A549 (cell line): ENCODE measurements around the gene ACER1. TPM values are rescaled to one million over a fixed set of nuclear protein-coding genes. Genes with fewer than 3 reads are reported as not detected.

ENCODE experiments used
- ATAC-seq, 2 experiments: fragments of 200-7000 bp in 1 of 2; fragments of >200 bp in 1 of 2; cut with Nextera tagmentation in 1 of 2; cut with Tn5 transposase in 1 of 2; 3 replicates each; pipeline versions ENCODE4 v1.8.0 to v1.9.1; 2018 to 2020; ENCODE audit warnings: mild to moderate bottlenecking in 1 of 2, moderate library complexity in 1 of 2
- CTCF ChIA-PET: fragments of 300-600 bp; sonication (Branson Sonifier 250); formaldehyde crosslinking; extraction: SDS; loops from one replicate; lab custom pipeline; 2021; ENCODE audit warnings: antibody characterized with exemption, inconsistent platforms; lab: Yijun Ruan, JAX
- POLR2A ChIA-PET: fragments of 350-600 bp; formaldehyde crosslinking; extraction: SDS; loops from one replicate; lab custom pipeline; 2021; ENCODE audit warnings: antibody characterized with exemption, inconsistent platforms; lab: Yijun Ruan, JAX
- DNase-seq, 2 experiments: peaks; one replicate each; pipeline versions ENCODE4 v3.0.0 to v3.0.0-alpha.2; 2011 to 2016; ENCODE audit warnings: low read depth in 1 of 2, low spot score in 1 of 2
- FAIRE-seq: peaks from 2 replicates; lab custom pipeline; 2011; peaks lifted over from hg19 to GRCh38; lab: Jason Lieb, UNC
- H3K27ac ChIP-seq, 2 experiments: fragments of >200 bp; sonication (Bioruptor Twin); formaldehyde crosslinking; 3 replicates each; pipeline ENCODE4 v1.5.1; 2016 to 2017
- H3K4me1 ChIP-seq: fragments of >200 bp; sonication (Bioruptor Twin); formaldehyde crosslinking; 3 replicates; pipeline ENCODE4 v1.6.1; 2016
- H3K4me2 ChIP-seq: fragments of >200 bp; sonication (Bioruptor Twin); formaldehyde crosslinking; 3 replicates; pipeline ENCODE4 v1.6.1; 2016
- H3K4me3 ChIP-seq: fragments of >200 bp; sonication (Bioruptor Twin); formaldehyde crosslinking; 3 replicates; pipeline ENCODE4 v1.5.1; 2016
- H3K9me3 ChIP-seq: fragments of >200 bp; sonication (Bioruptor Twin); formaldehyde crosslinking; 3 replicates; pipeline ENCODE4 v1.6.1; 2016
- BCL3 ChIP-seq: fragments of >200 bp; sonication (Bioruptor Twin); formaldehyde crosslinking; IDR thresholded peaks from 3 replicates; pipeline ENCODE4 v1.6.1; 2016
- CBX8 ChIP-seq: fragments of 200-600 bp; sonication (generic); IDR thresholded peaks from 2 replicates; pipeline ENCODE4 v1.6.1; 2016
- CHD4 ChIP-seq: fragments of 200-600 bp; sonication (generic); IDR thresholded peaks from 2 replicates; pipeline ENCODE4 v1.6.1; 2016; ENCODE audit warnings: antibody characterized with exemption, mild to moderate bottlenecking, borderline replicate concordance
- EHF ChIP-seq: fragments of 250-450 bp; sonication (Bioruptor Pico); IDR thresholded peaks from 2 replicates; pipeline ENCODE4 v1.5.0; 2020; ENCODE audit warnings: mild to moderate bottlenecking
- FOSB ChIP-seq: fragments of 250-450 bp; sonication (Bioruptor Pico); IDR thresholded peaks from 2 replicates; pipeline ENCODE4 v1.5.0; 2020; ENCODE audit warnings: mild to moderate bottlenecking, moderate library complexity
- FOXS1 ChIP-seq: fragments of 250-450 bp; sonication (Bioruptor Pico); IDR thresholded peaks from 2 replicates; pipeline ENCODE4 v1.5.0; 2020; ENCODE audit warnings: mild to moderate bottlenecking, moderate library complexity
- GATA3 ChIP-seq: IDR thresholded peaks from 2 replicates; pipeline ENCODE4 v1.6.1; 2012; ENCODE audit warnings: borderline replicate concordance
- HEYL ChIP-seq: fragments of 250-450 bp; sonication (Bioruptor Pico); IDR thresholded peaks from 2 replicates; pipeline ENCODE4 v1.8.0; 2021; ENCODE audit warnings: mild to moderate bottlenecking, moderate library complexity
- HOXA7 ChIP-seq: fragments of 250-450 bp; sonication (Bioruptor Pico); IDR thresholded peaks from 2 replicates; pipeline ENCODE4 v1.5.0; 2020; ENCODE audit warnings: mild to moderate bottlenecking, moderate library complexity
- HOXB13 ChIP-seq: fragments of 250-450 bp; sonication (Bioruptor Pico); IDR thresholded peaks from 2 replicates; pipeline ENCODE4 v1.5.0; 2020; ENCODE audit warnings: low read depth, mild to moderate bottlenecking, moderate library complexity
- JUNB ChIP-seq: fragments of >200 bp; sonication (Bioruptor Twin); formaldehyde crosslinking; IDR thresholded peaks from 2 replicates; pipeline ENCODE4 v1.6.1; 2016
- KDM1A ChIP-seq: fragments of 200-600 bp; sonication (generic); IDR thresholded peaks from 2 replicates; pipeline ENCODE4 v1.6.1; 2016; ENCODE audit warnings: low read depth, mild to moderate bottlenecking
- KDM5A ChIP-seq: fragments of 200-600 bp; sonication (generic); IDR thresholded peaks from 2 replicates; pipeline ENCODE4 v1.6.1; 2016; ENCODE audit warnings: antibody characterized with exemption, mild to moderate bottlenecking
- MAFK ChIP-seq: fragments of 450-650 bp; IDR thresholded peaks from 2 replicates; pipeline ENCODE4 v1.6.1; 2014; ENCODE audit not compliant: partially characterized antibody
- NPAS2 ChIP-seq: fragments of 250-450 bp; sonication (Bioruptor Pico); IDR thresholded peaks from 2 replicates; pipeline ENCODE4 v1.8.0; 2022; ENCODE audit warnings: mild to moderate bottlenecking, moderate library complexity, borderline replicate concordance
- REST ChIP-seq: fragments of 200-600 bp; sonication (generic); IDR thresholded peaks from 2 replicates; pipeline ENCODE4 v1.6.1; 2016; ENCODE audit warnings: antibody characterized with exemption, mild to moderate bottlenecking, moderate library complexity
- SMC3 ChIP-seq: fragments of >200 bp; sonication (Bioruptor Twin); formaldehyde crosslinking; IDR thresholded peaks from 3 replicates; pipeline ENCODE4 v1.6.1; 2018; ENCODE audit warnings: inconsistent platforms
- ZFP36 ChIP-seq: fragments of 450-650 bp; IDR thresholded peaks from 2 replicates; pipeline ENCODE4 v1.6.1; 2014; ENCODE audit warnings: borderline replicate concordance; ENCODE audit not compliant: partially characterized antibody
- ZSCAN20 ChIP-seq: fragments of 250-450 bp; sonication (Bioruptor Pico); IDR thresholded peaks from 2 replicates; pipeline ENCODE4 v1.8.0; 2022; ENCODE audit warnings: mild to moderate bottlenecking, moderate library complexity
- WGBS: methylation state at CpG from one replicate; pipeline ENCODE4 v1.1.6; 2017; ENCODE audit errors: missing lambda C conversion rate; 5-methylcytosine and 5-hydroxymethylcytosine counted together
- polyA plus RNA-seq, 4 experiments: library from polyadenylated mRNA; depleted of rRNA in 3 of 4; stranded (reverse); fragments of >200 nt; fragmentation: RNase III in 1 of 4; extraction: RNeasy Plus Mini Kit Qiagen cat#74134 plus additional on column Dnase treatment in 1 of 4; gene quantifications; 2 replicates in 3 of 4; 3 replicates in 1 of 4; pipeline ENCODE4 v1.2.3, GENCODE V29; 2011 to 2017
- TF ChIP-seq, protein P1 (sequence below): fragments of 250-450 bp; sonication (Bioruptor Pico); IDR thresholded peaks from 2 replicates; pipeline ENCODE4 v1.5.0; 2020; ENCODE audit warnings: low read depth, mild to moderate bottlenecking, moderate library complexity
- TF ChIP-seq, protein P2 (sequence below): IDR thresholded peaks from 2 replicates; pipeline ENCODE4 v1.6.1; 2012; ENCODE audit warnings: low read depth, borderline replicate concordance
- TF ChIP-seq, protein P3 (sequence below): fragments of 250-450 bp; sonication (Bioruptor Pico); IDR thresholded peaks from 2 replicates; pipeline ENCODE4 v1.5.0; 2021; ENCODE audit warnings: mild to moderate bottlenecking, moderate library complexity, borderline replicate concordance

Gene ACER1
- polyA plus RNA-seq, 2 of the 4 experiments (the other 2 are of a cell fraction): not detected

DNA sequence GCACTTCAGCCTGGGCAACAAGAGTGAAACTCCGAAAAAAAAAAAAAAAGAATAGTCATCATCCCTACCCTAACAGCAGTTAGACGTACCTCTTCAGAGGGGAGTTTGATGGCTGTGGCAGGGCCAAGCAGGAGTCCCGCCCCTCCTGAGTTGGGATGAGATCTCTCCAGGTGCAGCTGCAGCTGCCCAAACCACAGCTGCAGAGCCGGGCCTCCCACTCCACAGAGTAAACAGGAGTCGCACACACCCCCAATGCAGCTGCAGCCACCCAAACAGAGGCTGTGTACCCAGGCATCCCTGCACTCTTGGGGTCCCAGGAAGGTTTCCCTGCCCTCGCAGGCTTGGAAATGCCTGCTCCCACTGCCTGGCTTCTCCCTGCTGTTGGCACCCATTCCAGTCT lies 36.2 kb downstream of the ACER1 start (continued):
- TF ChIP-seq REST (no peak), FOSB (CRISPR knock-in tag) (no peak), FOXS1 (CRISPR knock-in tag) (no peak)

DNA sequence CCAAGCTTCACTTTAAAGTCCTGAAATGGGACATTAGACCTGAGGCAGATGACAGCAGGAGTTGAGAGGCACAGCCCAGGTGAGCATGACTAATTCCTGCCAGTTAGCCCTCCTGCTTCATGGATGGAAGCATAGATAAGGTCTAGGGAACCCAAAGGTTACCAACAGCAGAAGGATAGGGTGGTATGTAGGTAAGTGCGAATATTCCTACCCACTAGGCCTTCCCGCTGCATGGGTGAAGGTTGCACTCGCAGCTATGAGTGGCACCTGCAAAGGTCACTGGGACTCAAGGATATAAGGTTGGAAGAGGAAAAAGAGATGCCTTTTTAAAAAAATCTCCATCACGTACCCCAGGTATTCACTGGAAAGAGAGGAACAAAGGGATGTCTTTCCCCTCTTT lies 41.4 kb downstream of the ACER1 start:
- Histone ChIP-seq H3K27ac (no peak overlapping the region), H3K4me3 (no peak overlapping the region), H3K4me1 (no peaks in the 10 kb centered on the region), H3K9me3 (peaks cover 11% of the 10 kb centered on the region; the same call in 2 of the 3 replicates), H3K4me2 (no peak overlapping the region)
- ChIA-PET POLR2A (no interaction called here), CTCF (interaction anchor here (0.7 to 1.7 kb wide), 2 partner anchors 74 to 449 kb away, joined by 3 to 5 read pairs; no protein-coding TSS in a partner anchor)
- FAIRE-seq (no peak), DNase-seq (no peak), ATAC-seq (no peak)
- TF ChIP-seq SMC3 (no peak), ZFP36 (no peak), HEYL (CRISPR knock-in tag) (no peak), FOSB (CRISPR knock-in tag) (no peak), HOXB13 (CRISPR knock-in tag) (no peak), BCL3 (no peak), KDM1A (no peak), MAFK (no peak), CBX8 (no peak), JUNB (no peak), GATA3 (no peak), CHD4 (no peak), HOXA7 (CRISPR knock-in tag) (no peak), KDM5A (no peak), ZSCAN20 (CRISPR knock-in tag) (no peak), NPAS2 (CRISPR knock-in tag) (no peak), EHF (CRISPR knock-in tag) (no peak)
- TF ChIP-seq, protein P1, sequence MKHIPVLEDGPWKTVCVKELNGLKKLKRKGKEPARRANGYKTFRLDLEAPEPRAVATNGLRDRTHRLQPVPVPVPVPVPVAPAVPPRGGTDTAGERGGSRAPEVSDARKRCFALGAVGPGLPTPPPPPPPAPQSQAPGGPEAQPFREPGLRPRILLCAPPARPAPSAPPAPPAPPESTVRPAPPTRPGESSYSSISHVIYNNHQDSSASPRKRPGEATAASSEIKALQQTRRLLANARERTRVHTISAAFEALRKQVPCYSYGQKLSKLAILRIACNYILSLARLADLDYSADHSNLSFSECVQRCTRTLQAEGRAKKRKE: no peak
- TF ChIP-seq, protein P2, sequence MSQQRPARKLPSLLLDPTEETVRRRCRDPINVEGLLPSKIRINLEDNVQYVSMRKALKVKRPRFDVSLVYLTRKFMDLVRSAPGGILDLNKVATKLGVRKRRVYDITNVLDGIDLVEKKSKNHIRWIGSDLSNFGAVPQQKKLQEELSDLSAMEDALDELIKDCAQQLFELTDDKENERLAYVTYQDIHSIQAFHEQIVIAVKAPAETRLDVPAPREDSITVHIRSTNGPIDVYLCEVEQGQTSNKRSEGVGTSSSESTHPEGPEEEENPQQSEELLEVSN: no peak
- TF ChIP-seq, protein P3, sequence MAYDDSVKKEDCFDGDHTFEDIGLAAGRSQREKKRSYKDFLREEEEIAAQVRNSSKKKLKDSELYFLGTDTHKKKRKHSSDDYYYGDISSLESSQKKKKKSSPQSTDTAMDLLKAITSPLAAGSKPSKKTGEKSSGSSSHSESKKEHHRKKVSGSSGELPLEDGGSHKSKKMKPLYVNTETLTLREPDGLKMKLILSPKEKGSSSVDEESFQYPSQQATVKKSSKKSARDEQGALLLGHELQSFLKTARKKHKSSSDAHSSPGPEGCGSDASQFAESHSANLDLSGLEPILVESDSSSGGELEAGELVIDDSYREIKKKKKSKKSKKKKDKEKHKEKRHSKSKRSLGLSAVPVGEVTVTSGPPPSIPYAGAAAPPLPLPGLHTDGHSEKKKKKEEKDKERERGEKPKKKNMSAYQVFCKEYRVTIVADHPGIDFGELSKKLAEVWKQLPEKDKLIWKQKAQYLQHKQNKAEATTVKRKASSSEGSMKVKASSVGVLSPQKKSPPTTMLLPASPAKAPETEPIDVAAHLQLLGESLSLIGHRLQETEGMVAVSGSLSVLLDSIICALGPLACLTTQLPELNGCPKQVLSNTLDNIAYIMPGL (CRISPR knock-in tag): no peak
- WGBS: 63% methylated on average over 4 of the region's 4 CpGs
